Measurements from ENCODE around the gene TMEM44. TPM values are rescaled to one million over a fixed set of nuclear protein-coding genes. Genes with fewer than 3 reads are reported as not detected.

TMEM44 gene
- total and polyA plus RNA-seq, 2 donors (not counting 3 experiments of a cell fraction or from before 2014, with no cell fraction given), result 93.8 to 125 TPM

DNA sequence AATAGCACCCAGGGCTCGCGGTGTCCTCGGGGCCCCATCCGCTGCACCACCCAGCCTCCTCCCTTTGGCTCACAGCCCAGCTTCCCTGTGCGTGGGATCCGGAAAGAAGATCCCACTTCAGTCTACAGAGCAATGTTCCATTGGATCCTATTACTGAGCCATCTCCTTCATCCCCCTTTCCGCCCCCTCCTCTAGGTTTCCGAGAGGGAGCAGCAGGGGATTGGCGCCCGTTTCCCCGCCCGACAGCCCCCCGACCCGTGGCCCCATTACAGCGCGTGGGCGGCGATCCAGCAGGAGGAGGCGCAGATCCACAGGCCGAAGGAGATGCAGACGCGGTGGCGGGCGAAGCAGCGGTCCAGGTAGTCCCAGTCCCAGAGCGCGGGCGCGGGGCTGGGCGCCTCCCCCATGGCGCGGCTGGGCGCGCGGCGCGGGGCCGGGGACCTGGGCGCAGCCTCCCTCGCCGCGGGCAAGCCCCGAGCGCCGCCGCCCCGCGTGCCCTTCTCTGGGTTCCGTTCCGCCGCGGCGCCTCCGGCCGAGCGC, 340 bp downstream of the TMEM44 start:
- peak overlapping the region; percentile 83 for H3K27ac ChIP-seq (ENCODE audit: insufficient read depth, low read depth, low read length)
- H3K9me1 ChIP-seq (replicated peaks; ENCODE audit: control insufficient read depth, extremely low read depth, insufficient read depth, low read length), result no peaks in the 10 kb centered on the region
- no peaks in the 10 kb centered on the region for H3K27me3 ChIP-seq (ENCODE audit: control insufficient read depth in 2 of 2, insufficient read depth in 2 of 2, low read length in 2 of 2)
- H3K9me3 ChIP-seq (replicated peaks; ENCODE audit: control insufficient read depth, insufficient read depth, low read length), result no peaks in the 10 kb centered on the region
- CTCF ChIA-PET, result interaction anchor here (1.0 to 2.3 kb wide), 6 partner anchors 10 to 50 kb away, joined by 4 to 13 read pairs (median 6); no protein-coding TSS in a partner anchor
- peak overlapping the region; percentile 70 to 96 (median 94) for H3K4me3 ChIP-seq (replicated peaks in 1 of 3; ENCODE audit: insufficient read depth in 1 of 3, low read depth in 1 of 3, low read length in 3 of 3)
- DNase-seq (ENCODE audit: low read depth, low spot score), result peak; percentile 23
- H3K4me2 ChIP-seq (ENCODE audit: insufficient read depth, low read length), result peak overlapping the region; percentile 92
- no peak for FAIRE-seq
- TF ChIP-seq, protein P1, sequence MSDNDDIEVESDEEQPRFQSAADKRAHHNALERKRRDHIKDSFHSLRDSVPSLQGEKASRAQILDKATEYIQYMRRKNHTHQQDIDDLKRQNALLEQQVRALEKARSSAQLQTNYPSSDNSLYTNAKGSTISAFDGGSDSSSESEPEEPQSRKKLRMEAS (IDR thresholded peaks at IDR 0.05; ENCODE audit: insufficient read depth, insufficient read length), result no peak
- no peak for TF ChIP-seq CTCF (IDR thresholded peaks at IDR 0.05; ENCODE audit: extremely low read depth in 1 of 2, insufficient read depth in 1 of 2, low read depth in 1 of 2, low read length in 2 of 2)
- no peak for TF ChIP-seq POLR2AphosphoS5 (IDR thresholded peaks at IDR 0.05; ENCODE audit: insufficient read depth, low read depth, low read length)
- no peak for TF ChIP-seq EZH2 (IDR thresholded peaks at IDR 0.05; ENCODE audit: borderline replicate concordance, low read depth, low read length, severe bottlenecking)
- TF ChIP-seq FOS (IDR thresholded peaks at IDR 0.05; ENCODE audit: borderline replicate concordance, insufficient read depth, low read length), result no peak
- TF ChIP-seq POLR2A (IDR thresholded peaks at IDR 0.05; ENCODE audit: low read depth, low read length), result no peak
- no peak for TF ChIP-seq JUN (IDR thresholded peaks at IDR 0.05; ENCODE audit: borderline replicate concordance, insufficient read depth, insufficient read length, low read depth)
- no peak for TF ChIP-seq MYC (IDR thresholded peaks at IDR 0.05; ENCODE audit: low read depth, low read length)
- no peak for TF ChIP-seq GATA2 (IDR thresholded peaks at IDR 0.05; ENCODE audit: insufficient read depth, insufficient read length, low read depth, low read length)
- H3K36me3 ChIP-seq (ENCODE audit: control insufficient read depth in 2 of 2, extremely low read depth in 1 of 2, insufficient read depth in 2 of 2, low read length in 2 of 2), result peaks cover 14 to 16% of the 10 kb centered on the region in 2 experiments
- BruUV-seq (replicated peaks), result no TSS peak
- H3K4me1 ChIP-seq (ENCODE audit: control insufficient read depth, extremely low read depth, insufficient read depth, low read length), result peaks cover 17% of the 10 kb centered on the region
- peak overlapping the region; percentile 88 for H3K9ac ChIP-seq (replicated peaks; ENCODE audit: extremely low read depth, insufficient read depth, low read length)
- intact Hi-C loops (cut with micrococcal nuclease), result loop anchor here (1.0 to 5.0 kb wide), 2 partner anchors 7 to 39 kb away; partner anchors contain the start of gene LSG1
- H2AFZ ChIP-seq (ENCODE audit: low read depth, low read length), result peak overlapping the region; percentile 25
- no peaks in the 10 kb centered on the region for H4K20me1 ChIP-seq (replicated peaks; ENCODE audit: control insufficient read depth, extremely low read depth, insufficient read depth, low read length)
- POLR2A ChIA-PET, result interaction anchor here (1.8 kb wide), 1 partner anchor 39 kb away, joined by 8 read pairs; the partner anchor contains the start of gene LSG1
- dilution Hi-C loops (cut with MboI; ENCODE audit: extremely low pct_ligation_motif_present, low sequenced_read_pairs), result no loop called here
- H3K79me2 ChIP-seq (ENCODE audit: control insufficient read depth, insufficient read depth, low read length), result peaks cover 29% of the 10 kb centered on the region
